Ascending aorta (tissue), 2 donors: ENCODE results near the gene RAB3A. TPM values are rescaled to one million over a fixed set of nuclear protein-coding genes. Genes with fewer than 3 reads are reported as not detected.

Experiments used
- DNase-seq, 2 donors: peaks; one replicate each; pipeline ENCODE4 v3.0.0-alpha.2; 2019; ENCODE audit warnings: low spot score in 2 of 2
- H3K27ac ChIP-seq, 2 donors: fragments of 200-600 bp; sonication (generic); one replicate each; pipeline ENCODE4 v1.5.1; 2016 to 2017; ENCODE audit warnings: mild to moderate bottlenecking in 1 of 2
- H3K27me3 ChIP-seq: fragments of 200-600 bp; sonication (generic); one replicate; pipeline ENCODE4 v1.5.1; 2017
- H3K36me3 ChIP-seq, 2 donors: fragments of 200-600 bp; sonication (generic); one replicate each; pipeline ENCODE4 v1.5.1; 2016
- H3K4me1 ChIP-seq, 2 donors: fragments of 200-600 bp; sonication (generic); one replicate each; pipeline ENCODE4 v1.5.1; 2016 to 2017; ENCODE audit warnings: mild to moderate bottlenecking in 1 of 2
- H3K4me3 ChIP-seq, 2 donors: fragments of 200-600 bp; sonication (generic); one replicate each; pipeline ENCODE4 v1.5.1; 2016 to 2017; ENCODE audit warnings: mild to moderate bottlenecking in 1 of 2
- H3K9me3 ChIP-seq, 2 donors: fragments of 200-600 bp; sonication (generic); one replicate each; pipeline ENCODE4 v1.5.1; 2016
- intact Hi-C: fragments of 100-400 bp; cut with DNase I; formaldehyde crosslinking; loops from one replicate; pipeline ENCODE4 v1.15.1; 2023
- total RNA-seq: library from RNA; depleted of rRNA; stranded (reverse); fragments of >200 nt; gene quantifications from one replicate; pipeline ENCODE4 v1.1.0, GENCODE V29; 2016
- TF ChIP-seq, protein P1 (sequence below), 3 experiments: fragments of 200-600 bp in 2 of 3; fragments of 450-650 bp in 1 of 3; sonication (generic) in 2 of 3; IDR thresholded peaks; one replicate each; pipeline ENCODE4 v1.5.1; 2016 to 2019; ENCODE audit warnings: antibody characterized with exemption in 3 of 3, mild to moderate bottlenecking in 1 of 3, moderate library complexity in 1 of 3

RAB3A gene
- total RNA-seq, 1 donor from 2014 or later: 12.3 TPM

DNA sequence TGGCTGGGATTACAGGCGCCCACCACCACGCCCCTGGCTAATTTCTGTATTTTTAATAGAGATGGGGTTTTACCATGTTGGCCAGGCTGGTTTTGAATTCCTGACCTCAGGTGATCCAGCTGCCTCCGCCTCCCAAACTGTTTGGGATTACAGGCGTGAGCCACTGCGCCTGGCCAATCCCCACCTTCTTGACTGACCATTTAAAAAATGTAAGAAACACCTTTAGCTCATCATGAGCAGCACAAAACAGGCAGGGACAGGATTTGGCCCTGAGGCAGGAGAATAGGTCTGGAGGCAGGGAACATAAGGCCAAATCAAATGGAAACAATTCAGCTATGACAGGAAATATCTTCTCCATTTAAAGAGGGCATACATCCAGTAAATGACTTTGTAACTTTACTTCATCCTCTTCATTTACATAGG is 12.2 kb downstream of the RAB3A start:
- DNase-seq: no peak
- Histone ChIP-seq H3K4me1 (peaks cover 10 to 11% of the 10 kb centered on the region in 2 donors), H3K4me3 (peak overlapping the region; percentile 67 to 71), H3K9me3 (no peaks in the 10 kb centered on the region), H3K27ac (peak overlapping the region; percentile 87 to 92), H3K36me3 (peaks cover 0 to 9% of the 10 kb centered on the region in 2 donors), H3K27me3 (no peaks in the 10 kb centered on the region)
- TF ChIP-seq, protein P1, sequence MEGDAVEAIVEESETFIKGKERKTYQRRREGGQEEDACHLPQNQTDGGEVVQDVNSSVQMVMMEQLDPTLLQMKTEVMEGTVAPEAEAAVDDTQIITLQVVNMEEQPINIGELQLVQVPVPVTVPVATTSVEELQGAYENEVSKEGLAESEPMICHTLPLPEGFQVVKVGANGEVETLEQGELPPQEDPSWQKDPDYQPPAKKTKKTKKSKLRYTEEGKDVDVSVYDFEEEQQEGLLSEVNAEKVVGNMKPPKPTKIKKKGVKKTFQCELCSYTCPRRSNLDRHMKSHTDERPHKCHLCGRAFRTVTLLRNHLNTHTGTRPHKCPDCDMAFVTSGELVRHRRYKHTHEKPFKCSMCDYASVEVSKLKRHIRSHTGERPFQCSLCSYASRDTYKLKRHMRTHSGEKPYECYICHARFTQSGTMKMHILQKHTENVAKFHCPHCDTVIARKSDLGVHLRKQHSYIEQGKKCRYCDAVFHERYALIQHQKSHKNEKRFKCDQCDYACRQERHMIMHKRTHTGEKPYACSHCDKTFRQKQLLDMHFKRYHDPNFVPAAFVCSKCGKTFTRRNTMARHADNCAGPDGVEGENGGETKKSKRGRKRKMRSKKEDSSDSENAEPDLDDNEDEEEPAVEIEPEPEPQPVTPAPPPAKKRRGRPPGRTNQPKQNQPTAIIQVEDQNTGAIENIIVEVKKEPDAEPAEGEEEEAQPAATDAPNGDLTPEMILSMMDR (IDR thresholded peaks at IDR 0.05): no peak
- intact Hi-C loops: loop anchor here (1.0 to 5.0 kb wide), 3 partner anchors 33 to 136 kb away; no protein-coding TSS in a partner anchor

DNA sequence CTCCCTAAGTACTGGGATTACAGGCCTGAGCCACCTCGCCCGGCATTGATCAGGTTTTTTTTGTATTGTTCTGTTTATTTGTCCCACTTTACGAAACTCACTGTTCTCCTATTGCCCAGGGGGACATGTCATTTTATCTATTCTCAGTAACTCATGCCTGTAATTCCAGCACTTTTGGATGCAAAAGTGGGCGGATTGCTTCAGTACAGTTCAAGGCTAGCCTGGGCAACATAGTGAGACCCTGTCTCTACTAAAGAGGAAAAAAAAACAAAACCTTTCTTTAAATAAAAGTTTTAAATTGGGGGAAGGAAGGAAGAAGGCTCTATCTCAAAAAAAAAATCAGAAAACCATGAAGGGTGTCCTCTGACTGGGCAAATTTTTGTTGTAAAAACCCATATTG is 13.6 kb downstream of the RAB3A start:
- Histone ChIP-seq H3K4me3 (no peak overlapping the region), H3K9me3 (no peaks in the 10 kb centered on the region), H3K36me3 (no peaks in the 10 kb centered on the region), H3K4me1 (peaks cover 10 to 11% of the 10 kb centered on the region in 2 donors), H3K27me3 (no peaks in the 10 kb centered on the region), H3K27ac (no peak overlapping the region)
- intact Hi-C loops: loop anchor here (5.0 kb wide), 1 partner anchor 137 kb away; no protein-coding TSS in a partner anchor
- no peak for DNase-seq
- TF ChIP-seq, protein P1 (IDR thresholded peaks at IDR 0.05): no peak

DNA sequence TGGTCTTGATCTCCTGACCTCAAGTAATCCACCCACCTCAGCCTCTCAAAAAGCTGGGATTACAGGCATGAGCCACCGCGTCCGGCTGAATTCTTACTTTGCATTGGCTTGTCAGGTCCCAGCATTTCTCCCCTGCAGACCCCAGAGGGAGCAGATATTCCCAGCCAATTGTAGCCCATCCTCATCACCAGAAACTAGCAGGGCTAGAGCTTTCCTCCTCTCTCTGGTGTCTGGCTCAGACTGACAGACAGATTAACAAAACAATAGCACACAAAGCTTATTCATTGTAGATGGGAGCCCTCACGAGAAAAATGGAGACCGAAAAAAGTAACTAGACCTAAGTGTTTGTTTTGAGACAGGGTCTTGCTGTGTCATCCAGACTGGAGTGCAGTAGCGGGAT is 18.3 kb downstream of the RAB3A start:
- no peak for DNase-seq
- H3K4me3 ChIP-seq: no peak overlapping the region

DNA sequence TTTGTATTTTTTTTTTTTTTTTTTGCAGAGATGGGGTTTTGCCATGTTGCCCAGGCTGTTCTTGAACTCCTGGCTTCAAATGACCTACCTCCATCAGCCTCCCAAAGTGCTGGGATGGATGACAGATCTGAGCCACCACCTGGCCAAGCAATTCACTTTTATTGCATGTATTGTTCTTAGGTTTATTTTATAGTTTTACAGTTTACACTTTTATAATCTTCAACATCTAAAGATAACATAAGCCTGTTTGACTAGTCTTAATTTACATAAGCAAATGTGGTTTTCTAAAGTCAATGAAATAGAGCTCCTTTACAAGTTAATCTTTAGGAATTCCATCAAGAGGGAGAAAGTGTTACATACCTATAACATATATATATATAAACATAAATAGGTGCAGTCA is 20.3 kb downstream of the RAB3A start:
- intact Hi-C loops: no loop called here
- TF ChIP-seq, protein P1 (IDR thresholded peaks at IDR 0.05): no peak

More for the DNA sequence above, 18.3 kb downstream of the RAB3A start:
- intact Hi-C loops: no loop called here
- H3K27me3 ChIP-seq: no peaks in the 10 kb centered on the region
- H3K36me3 ChIP-seq: no peaks in the 10 kb centered on the region
- TF ChIP-seq, protein P1 (IDR thresholded peaks at IDR 0.05): no peak
- no peak overlapping the region for H3K27ac ChIP-seq
- H3K9me3 ChIP-seq: no peaks in the 10 kb centered on the region
- H3K4me1 ChIP-seq: no peaks in the 10 kb centered on the region

DNA sequence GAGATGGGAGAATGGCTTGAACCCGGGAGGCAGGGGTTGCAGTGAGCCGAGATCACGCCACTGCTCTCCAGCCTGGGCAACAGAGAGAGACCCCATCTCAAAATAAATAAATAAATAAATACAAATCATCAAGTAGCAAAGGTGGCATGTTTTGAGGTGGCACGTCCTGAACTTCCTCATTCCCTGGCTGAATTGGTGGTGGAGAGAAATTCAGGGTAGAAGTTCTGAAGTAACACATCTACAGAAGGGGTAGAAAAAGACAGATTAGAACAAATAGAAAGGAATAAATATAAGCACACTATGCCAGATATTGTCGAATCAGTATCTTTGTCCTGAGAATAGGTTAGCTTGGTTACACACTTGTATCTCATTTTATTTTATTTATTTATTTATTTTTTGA is 23.9 kb downstream of the RAB3A start:
- Histone ChIP-seq H3K27ac (no peak overlapping the region), H3K36me3 (no peaks in the 10 kb centered on the region), H3K4me3 (no peak overlapping the region), H3K9me3 (no peaks in the 10 kb centered on the region), H3K4me1 (no peaks in the 10 kb centered on the region), H3K27me3 (no peaks in the 10 kb centered on the region)
- TF ChIP-seq, protein P1 (IDR thresholded peaks at IDR 0.05): no peak
- intact Hi-C loops: no loop called here
- no peak for DNase-seq

More for the DNA sequence above, 20.3 kb downstream of the RAB3A start:
- DNase-seq: no peak
- Histone ChIP-seq H3K9me3 (no peaks in the 10 kb centered on the region), H3K27ac (no peak overlapping the region), H3K4me3 (no peak overlapping the region), H3K36me3 (no peaks in the 10 kb centered on the region), H3K27me3 (no peaks in the 10 kb centered on the region), H3K4me1 (no peaks in the 10 kb centered on the region)
